ENCODE results near the gene EGFL8.

DNA sequence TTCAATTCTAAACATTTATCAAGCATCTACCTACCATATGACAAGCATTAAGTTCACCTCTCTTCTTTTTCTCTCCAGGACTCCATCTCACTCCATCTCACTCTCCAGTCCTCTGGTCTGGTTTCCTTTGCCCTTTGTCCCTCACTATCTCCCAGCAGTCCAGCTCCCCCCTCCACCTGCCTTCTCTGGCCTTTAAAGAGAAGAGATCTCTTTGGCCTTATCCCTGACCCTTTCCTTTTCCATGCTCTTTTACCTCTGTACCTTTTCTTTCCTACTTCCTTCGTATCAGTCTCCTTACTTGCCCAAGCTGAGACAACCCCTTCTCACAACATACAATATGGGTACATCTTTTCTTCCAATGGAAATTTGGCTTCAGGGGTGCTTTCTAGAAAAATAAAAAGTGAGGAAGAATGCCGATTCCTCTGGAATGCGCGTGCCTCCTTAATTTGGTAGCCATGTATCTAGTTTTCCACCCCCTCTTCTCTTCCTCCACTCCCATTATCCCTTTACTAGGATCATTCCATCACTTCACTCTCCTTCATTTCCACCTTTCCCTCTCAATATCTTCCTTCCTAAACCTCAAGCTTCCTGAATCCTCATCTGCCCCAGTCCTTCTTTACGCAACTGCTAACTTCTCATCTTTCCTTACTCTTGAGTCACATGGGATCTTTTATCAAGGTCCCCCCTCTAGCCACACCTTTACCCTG lies 12.2 kb downstream of the EGFL8 start:
- TF ChIP-seq, protein P1, sequence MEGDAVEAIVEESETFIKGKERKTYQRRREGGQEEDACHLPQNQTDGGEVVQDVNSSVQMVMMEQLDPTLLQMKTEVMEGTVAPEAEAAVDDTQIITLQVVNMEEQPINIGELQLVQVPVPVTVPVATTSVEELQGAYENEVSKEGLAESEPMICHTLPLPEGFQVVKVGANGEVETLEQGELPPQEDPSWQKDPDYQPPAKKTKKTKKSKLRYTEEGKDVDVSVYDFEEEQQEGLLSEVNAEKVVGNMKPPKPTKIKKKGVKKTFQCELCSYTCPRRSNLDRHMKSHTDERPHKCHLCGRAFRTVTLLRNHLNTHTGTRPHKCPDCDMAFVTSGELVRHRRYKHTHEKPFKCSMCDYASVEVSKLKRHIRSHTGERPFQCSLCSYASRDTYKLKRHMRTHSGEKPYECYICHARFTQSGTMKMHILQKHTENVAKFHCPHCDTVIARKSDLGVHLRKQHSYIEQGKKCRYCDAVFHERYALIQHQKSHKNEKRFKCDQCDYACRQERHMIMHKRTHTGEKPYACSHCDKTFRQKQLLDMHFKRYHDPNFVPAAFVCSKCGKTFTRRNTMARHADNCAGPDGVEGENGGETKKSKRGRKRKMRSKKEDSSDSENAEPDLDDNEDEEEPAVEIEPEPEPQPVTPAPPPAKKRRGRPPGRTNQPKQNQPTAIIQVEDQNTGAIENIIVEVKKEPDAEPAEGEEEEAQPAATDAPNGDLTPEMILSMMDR (IDR thresholded peaks at IDR 0.05): no peak
- TF ChIP-seq POLR2A (IDR thresholded peaks at IDR 0.05): peak in 1 of 2 donors; percentile 7
